SK-N-SH treated with all-trans-retinoic acid at 6 μM for 48 hours (cell line): Measurements from ENCODE around the gene ADPRS.
A peak's percentile ranks its signal among the peaks of the same experiment; 100 is the strongest.

ENCODE experiments used
- ATAC-seq: fragments of 200-7000 bp; cut with Tn5 transposase; 3 replicates; pipeline ENCODE4 v1.9.1; 2020; ENCODE audit warnings: mild to moderate bottlenecking, moderate library complexity
- ARNTL ChIP-seq: fragments of 450-650 bp; formaldehyde crosslinking; IDR thresholded peaks from 2 replicates; pipeline ENCODE4 v1.5.0; 2020; ENCODE audit warnings: low read depth, mild to moderate bottlenecking, moderate library complexity, borderline replicate concordance
- BACH2 ChIP-seq: fragments of 250-450 bp; sonication (Bioruptor Pico); IDR thresholded peaks from 2 replicates; pipeline ENCODE4 v1.9.0; 2021; ENCODE audit warnings: mild to moderate bottlenecking, borderline replicate concordance
- CSDC2 ChIP-seq: fragments of 250-450 bp; sonication (Bioruptor Pico); IDR thresholded peaks from 2 replicates; pipeline ENCODE4 v1.5.0; 2020; ENCODE audit warnings: mild to moderate bottlenecking, moderate library complexity
- ESRRG ChIP-seq: fragments of 250-450 bp; sonication (Bioruptor Pico); IDR thresholded peaks from 2 replicates; pipeline ENCODE4 v1.6.1; 2021; ENCODE audit warnings: mild to moderate bottlenecking
- ISL1 ChIP-seq: fragments of 250-450 bp; sonication (Bioruptor Pico); IDR thresholded peaks from 2 replicates; pipeline ENCODE4 v2.1.2; 2022; ENCODE audit warnings: mild to moderate bottlenecking, moderate library complexity
- OSR1 ChIP-seq: fragments of 250-450 bp; sonication (Bioruptor Pico); IDR thresholded peaks from 2 replicates; pipeline ENCODE4 v1.8.0; 2022; ENCODE audit warnings: moderate library complexity, mild to moderate bottlenecking, inconsistent platforms
- PPARA ChIP-seq: fragments of 250-450 bp; sonication (Bioruptor Pico); IDR thresholded peaks from 2 replicates; pipeline ENCODE4 v1.5.0; 2020; ENCODE audit warnings: mild to moderate bottlenecking, borderline replicate concordance
- RARB ChIP-seq: fragments of 250-450 bp; sonication (Bioruptor Pico); IDR thresholded peaks from 2 replicates; pipeline ENCODE4 v1.8.0; 2021; ENCODE audit warnings: mild to moderate bottlenecking, moderate library complexity
- SNAI2 ChIP-seq: fragments of 250-450 bp; sonication (Bioruptor Pico); IDR thresholded peaks from 2 replicates; pipeline ENCODE4 v1.5.0; 2020; ENCODE audit warnings: mild to moderate bottlenecking, moderate library complexity
- TCF4 ChIP-seq: fragments of 250-450 bp; sonication (Bioruptor Pico); IDR thresholded peaks from 2 replicates; pipeline ENCODE4 v1.8.0; 2021; ENCODE audit warnings: mild to moderate bottlenecking, moderate library complexity, borderline replicate concordance
- TOX ChIP-seq: fragments of 250-450 bp; sonication (Bioruptor Pico); IDR thresholded peaks from 2 replicates; pipeline ENCODE4 v1.8.0; 2021; ENCODE audit warnings: mild to moderate bottlenecking, moderate library complexity, borderline replicate concordance
- ZFP3 ChIP-seq: fragments of 250-450 bp; sonication (Bioruptor Pico); IDR thresholded peaks from 2 replicates; pipeline ENCODE4 v1.5.0; 2020; ENCODE audit warnings: mild to moderate bottlenecking, moderate library complexity
- ZFP30 ChIP-seq: fragments of 450-650 bp; formaldehyde crosslinking; IDR thresholded peaks from 2 replicates; pipeline ENCODE4 v1.5.0; 2022; ENCODE audit warnings: mild to moderate bottlenecking, moderate library complexity
- ZNF565 ChIP-seq: fragments of 450-650 bp; formaldehyde crosslinking; conservative IDR thresholded peaks from 2 replicates; pipeline ENCODE4 v1.5.0; 2020; ENCODE audit warnings: low read depth, mild to moderate bottlenecking, moderate library complexity
- ZNF70 ChIP-seq: fragments of 450-650 bp; formaldehyde crosslinking; IDR thresholded peaks from 2 replicates; pipeline ENCODE4 v1.5.0; 2020; ENCODE audit warnings: mild to moderate bottlenecking, moderate library complexity
- ZNF8 ChIP-seq: fragments of 450-650 bp; formaldehyde crosslinking; IDR thresholded peaks from 2 replicates; pipeline ENCODE4 v1.5.0; 2020; ENCODE audit warnings: mild to moderate bottlenecking, moderate library complexity
- TF ChIP-seq, protein P1 (sequence below): fragments of 250-450 bp; sonication (Bioruptor Pico); IDR thresholded peaks from 2 replicates; pipeline ENCODE4 v1.8.0; 2020; ENCODE audit warnings: mild to moderate bottlenecking, moderate library complexity, borderline replicate concordance
- TF ChIP-seq, protein P2 (sequence below): fragments of 250-450 bp; sonication (Bioruptor Pico); IDR thresholded peaks from 2 replicates; pipeline ENCODE4 v1.5.1; 2020; ENCODE audit warnings: low read depth, mild to moderate bottlenecking, moderate library complexity
- TF ChIP-seq, protein P3 (sequence below): fragments of 250-450 bp; sonication (Bioruptor Pico); IDR thresholded peaks from 2 replicates; pipeline ENCODE4 v1.5.1; 2021; ENCODE audit warnings: mild to moderate bottlenecking, moderate library complexity
- TF ChIP-seq, protein P4 (sequence below): fragments of 250-450 bp; sonication (Bioruptor Pico); IDR thresholded peaks from 2 replicates; pipeline ENCODE4 v1.5.0; 2020; ENCODE audit warnings: mild to moderate bottlenecking, moderate library complexity

Gene ADPRS

DNA sequence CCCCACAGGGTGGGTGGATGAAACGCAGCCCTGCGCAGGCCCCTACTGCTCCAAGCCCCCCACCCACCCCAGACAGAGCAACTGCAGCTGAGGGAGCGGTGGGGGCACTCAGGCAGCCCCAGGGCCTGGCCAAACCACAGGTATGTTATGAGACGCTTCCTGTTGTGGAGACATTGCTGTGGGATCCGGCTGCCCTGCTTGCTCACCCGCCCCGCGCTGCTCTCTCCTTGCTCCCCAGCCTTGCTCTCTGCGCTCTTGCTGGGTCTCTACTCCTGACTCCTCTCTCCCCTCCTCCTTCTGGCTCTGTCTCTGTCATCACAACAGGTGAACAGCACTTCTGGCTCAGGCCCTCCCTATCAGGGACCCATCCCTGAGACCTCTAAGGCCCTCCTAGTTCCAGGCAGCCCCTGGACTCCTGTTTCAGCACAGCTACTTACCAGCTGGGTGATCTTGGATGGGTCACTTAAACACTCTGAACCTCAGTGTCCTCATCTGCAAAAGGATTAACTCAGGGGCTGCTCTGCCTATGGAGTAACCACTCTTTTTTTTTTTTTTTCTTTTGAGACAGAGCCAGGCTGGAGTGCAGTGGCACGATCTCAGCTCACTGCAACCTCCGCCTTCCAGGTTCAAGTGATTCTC lies 20.5 kb downstream of the ADPRS start:
- TF ChIP-seq ZFP3 (no peak), TCF4 (no peak), ZNF565 (no peak), ESRRG (CRISPR knock-in tag) (no peak)
- TF ChIP-seq, protein P1, sequence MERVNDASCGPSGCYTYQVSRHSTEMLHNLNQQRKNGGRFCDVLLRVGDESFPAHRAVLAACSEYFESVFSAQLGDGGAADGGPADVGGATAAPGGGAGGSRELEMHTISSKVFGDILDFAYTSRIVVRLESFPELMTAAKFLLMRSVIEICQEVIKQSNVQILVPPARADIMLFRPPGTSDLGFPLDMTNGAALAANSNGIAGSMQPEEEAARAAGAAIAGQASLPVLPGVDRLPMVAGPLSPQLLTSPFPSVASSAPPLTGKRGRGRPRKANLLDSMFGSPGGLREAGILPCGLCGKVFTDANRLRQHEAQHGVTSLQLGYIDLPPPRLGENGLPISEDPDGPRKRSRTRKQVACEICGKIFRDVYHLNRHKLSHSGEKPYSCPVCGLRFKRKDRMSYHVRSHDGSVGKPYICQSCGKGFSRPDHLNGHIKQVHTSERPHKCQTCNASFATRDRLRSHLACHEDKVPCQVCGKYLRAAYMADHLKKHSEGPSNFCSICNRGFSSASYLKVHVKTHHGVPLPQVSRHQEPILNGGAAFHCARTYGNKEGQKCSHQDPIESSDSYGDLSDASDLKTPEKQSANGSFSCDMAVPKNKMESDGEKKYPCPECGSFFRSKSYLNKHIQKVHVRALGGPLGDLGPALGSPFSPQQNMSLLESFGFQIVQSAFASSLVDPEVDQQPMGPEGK (CRISPR knock-in tag) = peak; percentile 60; the same call in 1 of the 2 replicates
- TF ChIP-seq, all 23 proteins: peak for 1
- peak; percentile 92 for ATAC-seq

DNA sequence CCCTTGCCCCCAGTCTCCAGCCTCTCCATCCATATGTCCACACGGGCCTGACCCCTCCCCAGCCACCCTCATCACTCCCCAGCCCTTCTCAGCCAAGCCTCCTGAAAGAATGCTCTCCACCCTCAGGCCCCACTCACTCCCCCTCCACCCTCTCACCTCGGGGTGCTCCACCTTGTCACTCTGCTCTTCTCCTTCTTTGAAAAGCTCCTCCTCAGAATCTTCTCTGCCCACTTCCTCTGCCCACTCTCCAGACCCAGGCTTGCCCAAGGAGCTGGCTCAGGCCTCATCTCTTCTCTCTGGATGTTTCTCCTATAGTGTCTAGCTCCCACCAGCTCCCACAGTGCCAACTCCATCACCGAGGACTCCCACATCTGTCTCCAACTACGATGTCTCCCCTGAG lies 22.5 kb downstream of the ADPRS start:
- TF ChIP-seq ZFP30 (no peak), CSDC2 (CRISPR knock-in tag) (no peak), ARNTL (no peak), RARB (CRISPR knock-in tag) (no peak), TCF4 (no peak), ZNF70 (CRISPR knock-in tag) (no peak), ESRRG (CRISPR knock-in tag) (no peak), OSR1 (CRISPR knock-in tag) (no peak), BACH2 (CRISPR knock-in tag) (no peak), ZNF565 (no peak), TOX (CRISPR knock-in tag) (no peak), ISL1 (CRISPR knock-in tag) (no peak), PPARA (CRISPR knock-in tag) (no peak), SNAI2 (CRISPR knock-in tag) (no peak), ZNF8 (CRISPR knock-in tag) (no peak)
- TF ChIP-seq, protein P2, sequence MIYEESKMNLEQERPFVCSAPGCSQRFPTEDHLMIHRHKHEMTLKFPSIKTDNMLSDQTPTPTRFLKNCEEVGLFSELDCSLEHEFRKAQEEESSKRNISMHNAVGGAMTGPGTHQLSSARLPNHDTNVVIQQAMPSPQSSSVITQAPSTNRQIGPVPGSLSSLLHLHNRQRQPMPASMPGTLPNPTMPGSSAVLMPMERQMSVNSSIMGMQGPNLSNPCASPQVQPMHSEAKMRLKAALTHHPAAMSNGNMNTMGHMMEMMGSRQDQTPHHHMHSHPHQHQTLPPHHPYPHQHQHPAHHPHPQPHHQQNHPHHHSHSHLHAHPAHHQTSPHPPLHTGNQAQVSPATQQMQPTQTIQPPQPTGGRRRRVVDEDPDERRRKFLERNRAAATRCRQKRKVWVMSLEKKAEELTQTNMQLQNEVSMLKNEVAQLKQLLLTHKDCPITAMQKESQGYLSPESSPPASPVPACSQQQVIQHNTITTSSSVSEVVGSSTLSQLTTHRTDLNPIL = no peak
- TF ChIP-seq, protein P3, sequence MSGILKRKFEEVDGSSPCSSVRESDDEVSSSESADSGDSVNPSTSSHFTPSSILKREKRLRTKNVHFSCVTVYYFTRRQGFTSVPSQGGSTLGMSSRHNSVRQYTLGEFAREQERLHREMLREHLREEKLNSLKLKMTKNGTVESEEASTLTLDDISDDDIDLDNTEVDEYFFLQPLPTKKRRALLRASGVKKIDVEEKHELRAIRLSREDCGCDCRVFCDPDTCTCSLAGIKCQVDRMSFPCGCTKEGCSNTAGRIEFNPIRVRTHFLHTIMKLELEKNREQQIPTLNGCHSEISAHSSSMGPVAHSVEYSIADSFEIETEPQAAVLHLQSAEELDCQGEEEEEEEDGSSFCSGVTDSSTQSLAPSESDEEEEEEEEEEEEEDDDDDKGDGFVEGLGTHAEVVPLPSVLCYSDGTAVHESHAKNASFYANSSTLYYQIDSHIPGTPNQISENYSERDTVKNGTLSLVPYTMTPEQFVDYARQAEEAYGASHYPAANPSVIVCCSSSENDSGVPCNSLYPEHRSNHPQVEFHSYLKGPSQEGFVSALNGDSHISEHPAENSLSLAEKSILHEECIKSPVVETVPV (CRISPR knock-in tag) = no peak
- TF ChIP-seq, protein P4, sequence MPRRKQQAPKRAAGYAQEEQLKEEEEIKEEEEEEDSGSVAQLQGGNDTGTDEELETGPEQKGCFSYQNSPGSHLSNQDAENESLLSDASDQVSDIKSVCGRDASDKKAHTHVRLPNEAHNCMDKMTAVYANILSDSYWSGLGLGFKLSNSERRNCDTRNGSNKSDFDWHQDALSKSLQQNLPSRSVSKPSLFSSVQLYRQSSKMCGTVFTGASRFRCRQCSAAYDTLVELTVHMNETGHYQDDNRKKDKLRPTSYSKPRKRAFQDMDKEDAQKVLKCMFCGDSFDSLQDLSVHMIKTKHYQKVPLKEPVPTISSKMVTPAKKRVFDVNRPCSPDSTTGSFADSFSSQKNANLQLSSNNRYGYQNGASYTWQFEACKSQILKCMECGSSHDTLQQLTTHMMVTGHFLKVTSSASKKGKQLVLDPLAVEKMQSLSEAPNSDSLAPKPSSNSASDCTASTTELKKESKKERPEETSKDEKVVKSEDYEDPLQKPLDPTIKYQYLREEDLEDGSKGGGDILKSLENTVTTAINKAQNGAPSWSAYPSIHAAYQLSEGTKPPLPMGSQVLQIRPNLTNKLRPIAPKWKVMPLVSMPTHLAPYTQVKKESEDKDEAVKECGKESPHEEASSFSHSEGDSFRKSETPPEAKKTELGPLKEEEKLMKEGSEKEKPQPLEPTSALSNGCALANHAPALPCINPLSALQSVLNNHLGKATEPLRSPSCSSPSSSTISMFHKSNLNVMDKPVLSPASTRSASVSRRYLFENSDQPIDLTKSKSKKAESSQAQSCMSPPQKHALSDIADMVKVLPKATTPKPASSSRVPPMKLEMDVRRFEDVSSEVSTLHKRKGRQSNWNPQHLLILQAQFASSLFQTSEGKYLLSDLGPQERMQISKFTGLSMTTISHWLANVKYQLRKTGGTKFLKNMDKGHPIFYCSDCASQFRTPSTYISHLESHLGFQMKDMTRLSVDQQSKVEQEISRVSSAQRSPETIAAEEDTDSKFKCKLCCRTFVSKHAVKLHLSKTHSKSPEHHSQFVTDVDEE = no peak
- TF ChIP-seq, protein P1 (CRISPR knock-in tag) = no peak
- TF ChIP-seq, all 23 proteins: peak for 0
- no peak for ATAC-seq

DNA sequence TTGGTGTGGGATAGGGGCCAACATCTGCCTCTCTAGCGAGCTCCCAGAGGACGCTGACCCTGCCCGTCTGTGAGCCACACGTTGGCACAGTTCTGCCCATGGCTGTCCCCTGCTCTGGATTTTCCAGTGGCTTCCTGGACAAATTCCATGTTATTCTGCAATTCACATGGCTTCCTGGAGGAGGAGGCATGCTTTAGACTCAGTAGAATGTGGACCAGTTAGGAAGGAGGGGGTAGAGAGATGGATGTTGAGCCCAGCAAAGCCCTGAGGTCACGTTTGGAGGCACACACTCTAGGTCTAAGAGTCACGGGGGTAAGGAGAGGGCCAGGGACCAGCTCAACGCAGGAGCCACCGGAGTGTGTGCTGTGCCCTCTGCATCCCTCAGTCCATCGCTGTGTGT lies 24.1 kb downstream of the ADPRS start:
- TF ChIP-seq ZFP30 (no peak), TOX (CRISPR knock-in tag) (no peak), ZNF70 (CRISPR knock-in tag) (no peak), ARNTL (no peak), ZNF8 (CRISPR knock-in tag) (no peak), ESRRG (CRISPR knock-in tag) (no peak), CSDC2 (CRISPR knock-in tag) (no peak), ZFP3 (no peak), RARB (CRISPR knock-in tag) (no peak)
- TF ChIP-seq, protein P2 = no peak
- TF ChIP-seq, protein P1 (CRISPR knock-in tag) = no peak
- TF ChIP-seq, protein P3 (CRISPR knock-in tag) = no peak
- TF ChIP-seq, all 23 proteins: peak for 0
- ATAC-seq = no peak
